Hepatocyte (in vitro differentiated cells): Measurements from ENCODE around the gene RARG.

ENCODE experiments used
- EZH2 ChIP-seq: fragments of 200-600 bp; sonication (generic); IDR thresholded peaks from 2 replicates; pipeline ENCODE4 v1.6.1; 2016; ENCODE audit warnings: antibody characterized with exemption, mild to moderate bottlenecking, borderline replicate concordance
- EZH2phosphoT487 ChIP-seq: fragments of 200-600 bp; sonication (generic); IDR thresholded peaks from one replicate; pipeline ENCODE4 v1.6.1; 2018; ENCODE audit warnings: antibody characterized with exemption, mild to moderate bottlenecking, low read depth, moderate library complexity; ENCODE audit not compliant: unreplicated experiment, severe bottlenecking
- TF ChIP-seq, protein P1 (sequence below): fragments of 200-600 bp; sonication (generic); IDR thresholded peaks from 2 replicates; pipeline ENCODE4 v1.5.1; 2016; ENCODE audit warnings: antibody characterized with exemption, mild to moderate bottlenecking; ENCODE audit not compliant: poor library complexity

DNA sequence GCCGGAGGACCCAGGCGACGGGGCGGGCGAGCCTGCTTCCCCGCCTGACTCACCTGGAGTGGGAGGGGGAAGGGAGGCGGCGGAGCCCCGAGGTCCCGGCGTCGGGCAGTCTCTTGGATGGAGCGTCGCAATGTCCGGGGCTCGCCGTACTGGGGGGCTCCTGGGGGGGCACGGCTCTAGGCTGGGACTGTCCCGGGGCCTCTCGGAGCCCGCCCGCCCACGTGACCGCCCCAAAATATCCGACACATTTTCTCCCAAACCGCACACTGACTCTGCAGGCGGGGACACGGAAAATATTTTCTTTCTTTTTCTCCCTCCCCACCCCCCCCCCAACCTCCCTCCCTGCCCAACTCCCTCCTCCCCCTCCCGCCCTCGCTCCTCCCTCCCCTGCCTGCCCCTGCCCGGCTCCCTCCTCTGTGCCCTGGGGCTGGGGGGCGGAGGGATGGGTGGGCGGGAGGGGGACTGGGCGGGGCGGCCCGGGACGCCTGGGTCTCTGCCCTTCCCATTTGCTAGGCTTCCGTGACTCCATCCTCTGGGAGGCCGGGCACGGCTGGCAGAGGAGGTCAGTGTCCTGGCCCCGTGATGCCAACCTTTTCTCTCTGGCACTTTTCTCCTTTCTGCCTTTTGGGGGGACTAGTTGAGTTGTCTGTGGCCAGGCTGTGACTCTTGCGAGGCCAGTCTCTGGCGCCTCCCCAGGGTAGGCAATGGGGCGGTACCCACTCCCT is at the start of gene RARG:
- TF ChIP-seq, protein P1, sequence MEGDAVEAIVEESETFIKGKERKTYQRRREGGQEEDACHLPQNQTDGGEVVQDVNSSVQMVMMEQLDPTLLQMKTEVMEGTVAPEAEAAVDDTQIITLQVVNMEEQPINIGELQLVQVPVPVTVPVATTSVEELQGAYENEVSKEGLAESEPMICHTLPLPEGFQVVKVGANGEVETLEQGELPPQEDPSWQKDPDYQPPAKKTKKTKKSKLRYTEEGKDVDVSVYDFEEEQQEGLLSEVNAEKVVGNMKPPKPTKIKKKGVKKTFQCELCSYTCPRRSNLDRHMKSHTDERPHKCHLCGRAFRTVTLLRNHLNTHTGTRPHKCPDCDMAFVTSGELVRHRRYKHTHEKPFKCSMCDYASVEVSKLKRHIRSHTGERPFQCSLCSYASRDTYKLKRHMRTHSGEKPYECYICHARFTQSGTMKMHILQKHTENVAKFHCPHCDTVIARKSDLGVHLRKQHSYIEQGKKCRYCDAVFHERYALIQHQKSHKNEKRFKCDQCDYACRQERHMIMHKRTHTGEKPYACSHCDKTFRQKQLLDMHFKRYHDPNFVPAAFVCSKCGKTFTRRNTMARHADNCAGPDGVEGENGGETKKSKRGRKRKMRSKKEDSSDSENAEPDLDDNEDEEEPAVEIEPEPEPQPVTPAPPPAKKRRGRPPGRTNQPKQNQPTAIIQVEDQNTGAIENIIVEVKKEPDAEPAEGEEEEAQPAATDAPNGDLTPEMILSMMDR, result no peak
- TF ChIP-seq EZH2, result no peak
- TF ChIP-seq EZH2phosphoT487, result no peak
